ENCODE measurements around the gene SLC39A11. TPM values are rescaled to one million over a fixed set of nuclear protein-coding genes. Genes with fewer than 3 reads are reported as not detected.

Gene SLC39A11
- total and polyA plus RNA-seq, 4 donors: 9.3 to 49.3 (median 24.7) TPM

GRCh38 chr17:72697602-72698146 lies 394.8 kb downstream of the SLC39A11 start:
- no peak overlapping the region for H3K4me3 ChIP-seq
- peaks cover 0 to 1% (median 0%) of the 10 kb centered on the region in 5 donors for H3K4me1 ChIP-seq (ENCODE audit: control insufficient read depth in 5 of 5, insufficient read depth in 5 of 5, low read length in 5 of 5)
- peaks cover 0 to 2% (median 0%) of the 10 kb centered on the region in 4 donors for H3K36me3 ChIP-seq (ENCODE audit: control insufficient read depth in 4 of 4, insufficient read depth in 4 of 4, low read length in 4 of 4)
- H3K27me3 ChIP-seq (ENCODE audit: control insufficient read depth in 3 of 3, insufficient read depth in 3 of 3, low read length in 2 of 3): no peaks in the 10 kb centered on the region
- DNase-seq (no peak), ATAC-seq (ENCODE audit: insufficient read depth, low FRiP score) (no peak)
- TF ChIP-seq, protein P1, sequence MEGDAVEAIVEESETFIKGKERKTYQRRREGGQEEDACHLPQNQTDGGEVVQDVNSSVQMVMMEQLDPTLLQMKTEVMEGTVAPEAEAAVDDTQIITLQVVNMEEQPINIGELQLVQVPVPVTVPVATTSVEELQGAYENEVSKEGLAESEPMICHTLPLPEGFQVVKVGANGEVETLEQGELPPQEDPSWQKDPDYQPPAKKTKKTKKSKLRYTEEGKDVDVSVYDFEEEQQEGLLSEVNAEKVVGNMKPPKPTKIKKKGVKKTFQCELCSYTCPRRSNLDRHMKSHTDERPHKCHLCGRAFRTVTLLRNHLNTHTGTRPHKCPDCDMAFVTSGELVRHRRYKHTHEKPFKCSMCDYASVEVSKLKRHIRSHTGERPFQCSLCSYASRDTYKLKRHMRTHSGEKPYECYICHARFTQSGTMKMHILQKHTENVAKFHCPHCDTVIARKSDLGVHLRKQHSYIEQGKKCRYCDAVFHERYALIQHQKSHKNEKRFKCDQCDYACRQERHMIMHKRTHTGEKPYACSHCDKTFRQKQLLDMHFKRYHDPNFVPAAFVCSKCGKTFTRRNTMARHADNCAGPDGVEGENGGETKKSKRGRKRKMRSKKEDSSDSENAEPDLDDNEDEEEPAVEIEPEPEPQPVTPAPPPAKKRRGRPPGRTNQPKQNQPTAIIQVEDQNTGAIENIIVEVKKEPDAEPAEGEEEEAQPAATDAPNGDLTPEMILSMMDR (IDR thresholded peaks at IDR 0.05; ENCODE audit: control extremely low read depth, extremely low read depth): no peak
- 71 to 85% methylated on average over 9 of the region's 9 CpGs for WGBS, 2 donors
- no peak overlapping the region for H3K27ac ChIP-seq (ENCODE audit: low read depth in 1 of 2, low read length in 1 of 2)
- H3K9ac ChIP-seq (ENCODE audit: insufficient read depth in 1 of 2, low read length in 2 of 2): no peak overlapping the region
- H3K9me3 ChIP-seq (ENCODE audit: control insufficient read depth in 4 of 4, insufficient read depth in 3 of 4, low read length in 3 of 4): peaks cover 0 to 1% (median 0%) of the 10 kb centered on the region in 4 donors

GRCh38 chr17:72696721-72697120 lies 395.8 kb downstream of the SLC39A11 start:
- Histone ChIP-seq H3K36me3 (ENCODE audit: control insufficient read depth in 4 of 4, insufficient read depth in 4 of 4, low read length in 4 of 4) (peaks cover 0 to 2% (median 0%) of the 10 kb centered on the region in 4 donors), H3K4me3 (no peak overlapping the region), H3K27ac (ENCODE audit: low read depth in 1 of 2, low read length in 1 of 2) (no peak overlapping the region), H3K4me1 (ENCODE audit: control insufficient read depth in 5 of 5, insufficient read depth in 5 of 5, low read length in 5 of 5) (peaks cover 0 to 5% (median 0%) of the 10 kb centered on the region in 5 donors), H3K27me3 (ENCODE audit: control insufficient read depth in 3 of 3, insufficient read depth in 3 of 3, low read length in 2 of 3) (no peaks in the 10 kb centered on the region), H3K9me3 (ENCODE audit: control insufficient read depth in 4 of 4, insufficient read depth in 3 of 4, low read length in 3 of 4) (peaks cover 0 to 1% (median 0%) of the 10 kb centered on the region in 4 donors), H3K9ac (ENCODE audit: insufficient read depth in 1 of 2, low read length in 2 of 2) (no peak overlapping the region)
- no peak for ATAC-seq (ENCODE audit: insufficient read depth, low FRiP score)
- 95 to 97% methylated on average over 8 of the region's 8 CpGs for WGBS, 2 donors
- no peak for DNase-seq
- TF ChIP-seq, protein P1 (IDR thresholded peaks at IDR 0.05; ENCODE audit: control extremely low read depth, extremely low read depth): no peak

GRCh38 chr17:72696156-72696555 lies 396.3 kb downstream of the SLC39A11 start:
- no peak overlapping the region for H3K4me3 ChIP-seq
- no peaks in the 10 kb centered on the region for H3K27me3 ChIP-seq (ENCODE audit: control insufficient read depth in 3 of 3, insufficient read depth in 3 of 3, low read length in 2 of 3)
- 95 to 97% methylated on average over 9 of the region's 9 CpGs for WGBS, 2 donors
- DNase-seq: no peak
- H3K9ac ChIP-seq (ENCODE audit: insufficient read depth in 1 of 2, low read length in 2 of 2): no peak overlapping the region
- H3K27ac ChIP-seq (ENCODE audit: low read depth in 1 of 2, low read length in 1 of 2): no peak overlapping the region
- peaks cover 0 to 2% (median 0%) of the 10 kb centered on the region in 4 donors for H3K36me3 ChIP-seq (ENCODE audit: control insufficient read depth in 4 of 4, insufficient read depth in 4 of 4, low read length in 4 of 4)
- ATAC-seq (ENCODE audit: insufficient read depth, low FRiP score): no peak
- TF ChIP-seq, protein P1 (IDR thresholded peaks at IDR 0.05; ENCODE audit: control extremely low read depth, extremely low read depth): no peak
- H3K4me1 ChIP-seq (ENCODE audit: control insufficient read depth in 5 of 5, insufficient read depth in 5 of 5, low read length in 5 of 5): peaks cover 0 to 5% (median 0%) of the 10 kb centered on the region in 5 donors
- H3K9me3 ChIP-seq (ENCODE audit: control insufficient read depth in 4 of 4, insufficient read depth in 3 of 4, low read length in 3 of 4): peaks cover 0 to 1% (median 0%) of the 10 kb centered on the region in 4 donors

All from lung (tissue), 12 donors.